Mesenchymal stem cell (in vitro differentiated cells and primary cell): ENCODE measurements around the gene LRRC36.
A peak's percentile ranks its signal among the peaks of the same experiment; 100 is the strongest.

Experiments
- DNase-seq: peaks from one replicate; pipeline ENCODE4 v3.0.0-alpha.2; 2013
- H2AFZ ChIP-seq: one replicate; pipeline ENCODE4 v1.6.1; 2013; ENCODE audit warnings: low read depth, mild to moderate bottlenecking, control low read depth, inconsistent platforms, low read length, moderate library complexity
- H2AK5ac ChIP-seq: 2 replicates; pipeline ENCODE4 v1.6.1; 2013; ENCODE audit warnings: low read length, moderate library complexity, mild to moderate bottlenecking, inconsistent platforms; ENCODE audit not compliant: severe bottlenecking
- H2BK120ac ChIP-seq: one replicate; pipeline ENCODE4 v1.6.1; 2013; ENCODE audit warnings: low read depth, mild to moderate bottlenecking, inconsistent platforms, low read length, moderate library complexity
- H2BK12ac ChIP-seq, 2 experiments: one replicate each; pipeline ENCODE4 v1.6.1; 2013; ENCODE audit warnings: inconsistent platforms in 2 of 2, low read length in 2 of 2, mild to moderate bottlenecking in 2 of 2, moderate library complexity in 2 of 2, control low read depth in 1 of 2
- H2BK15ac ChIP-seq: one replicate; pipeline ENCODE4 v1.6.1; 2013; ENCODE audit warnings: mild to moderate bottlenecking, low read depth, inconsistent platforms; ENCODE audit not compliant: poor library complexity, severe bottlenecking
- H2BK5ac ChIP-seq: 2 replicates; pipeline ENCODE4 v1.6.1; 2013; ENCODE audit warnings: low read depth, mild to moderate bottlenecking, low read length, control low read depth, inconsistent platforms; ENCODE audit not compliant: poor library complexity, severe bottlenecking
- H3K14ac ChIP-seq, 2 experiments: one replicate each; pipeline ENCODE4 v1.6.1; 2013; ENCODE audit warnings: inconsistent platforms in 2 of 2, low read length in 2 of 2, control low read depth in 1 of 2, mild to moderate bottlenecking in 1 of 2, moderate library complexity in 1 of 2
- H3K18ac ChIP-seq, 2 experiments: one replicate each; pipeline ENCODE4 v1.6.1; 2013; ENCODE audit warnings: inconsistent platforms in 2 of 2, low read length in 2 of 2, control low read depth in 1 of 2, low read depth in 1 of 2, mild to moderate bottlenecking in 1 of 2
- H3K23ac ChIP-seq, 2 experiments: one replicate each; pipeline ENCODE4 v1.6.1; 2013; ENCODE audit warnings: inconsistent platforms in 2 of 2, low read length in 2 of 2, mild to moderate bottlenecking in 2 of 2, moderate library complexity in 2 of 2, control low read depth in 1 of 2
- H3K27ac ChIP-seq: 2 replicates; pipeline ENCODE4 v1.5.1; 2013; ENCODE audit warnings: mild to moderate bottlenecking, moderate library complexity, low read length, control low read depth, inconsistent platforms; ENCODE audit not compliant: poor library complexity, severe bottlenecking
- H3K27me3 ChIP-seq, 2 experiments: 2 replicates each; pipeline versions ENCODE4 v1.6.1 to v1.7.0; 2013; ENCODE audit warnings: low read length in 2 of 2, mild to moderate bottlenecking in 2 of 2, moderate library complexity in 2 of 2, control low read depth in 1 of 2, inconsistent platforms in 1 of 2; ENCODE audit not compliant: control insufficient read depth in 1 of 2, insufficient read depth in 1 of 2
- H3K36me3 ChIP-seq, 2 experiments: 2 replicates each; pipeline versions ENCODE4 v1.6.1 to v1.7.0; 2013; ENCODE audit warnings: low read length in 2 of 2, control low read depth in 1 of 2, inconsistent platforms in 1 of 2, low read depth in 1 of 2, mild to moderate bottlenecking in 1 of 2; ENCODE audit not compliant: insufficient read depth in 2 of 2, control insufficient read depth in 1 of 2
- H3K4ac ChIP-seq, 2 experiments: one replicate each; pipeline ENCODE4 v1.6.1; 2013; ENCODE audit warnings: inconsistent platforms in 2 of 2, low read length in 2 of 2, mild to moderate bottlenecking in 2 of 2, moderate library complexity in 2 of 2, control low read depth in 1 of 2, low read depth in 1 of 2
- H3K4me1 ChIP-seq: 2 replicates; pipeline ENCODE4 v1.6.1; 2013; ENCODE audit warnings: low read depth, low read length, control low read depth; ENCODE audit not compliant: control insufficient read depth, insufficient read depth
- H3K4me2 ChIP-seq: 2 replicates; pipeline ENCODE4 v1.6.1; 2013; ENCODE audit warnings: low read length, mild to moderate bottlenecking, inconsistent platforms; ENCODE audit not compliant: poor library complexity, severe bottlenecking
- H3K4me3 ChIP-seq, 2 experiments: 2 replicates each; pipeline versions ENCODE4 v1.5.1 to v1.7.0; 2013; ENCODE audit warnings: low read length in 2 of 2, mild to moderate bottlenecking in 2 of 2, control low read depth in 1 of 2, low read depth in 1 of 2; ENCODE audit not compliant: insufficient read depth in 1 of 2
- H3K79me1 ChIP-seq: replicated peaks from 2 replicates; pipeline ENCODE4 v1.6.1; 2013; ENCODE audit warnings: mild to moderate bottlenecking, control low read depth, low read length, inconsistent platforms; ENCODE audit not compliant: poor library complexity, severe bottlenecking
- H3K9ac ChIP-seq: 2 replicates; pipeline ENCODE4 v1.7.0; 2013; ENCODE audit warnings: mild to moderate bottlenecking, low read length, moderate library complexity
- H3K9me3 ChIP-seq: 2 replicates; pipeline ENCODE4 v1.7.0; 2013; ENCODE audit warnings: mild to moderate bottlenecking, low read length; ENCODE audit not compliant: control insufficient read depth
- H4K8ac ChIP-seq: one replicate; pipeline ENCODE4 v1.6.1; 2013; ENCODE audit warnings: inconsistent platforms, mild to moderate bottlenecking, low read length, moderate library complexity
- H4K91ac ChIP-seq: one replicate; pipeline ENCODE4 v1.6.1; 2013; ENCODE audit warnings: mild to moderate bottlenecking, low read length, inconsistent platforms
- WGBS: methylation state at CpG from one replicate; pipeline ENCODE4 v1.1.7; 2013; ENCODE audit warnings: mixed read lengths; 5-methylcytosine and 5-hydroxymethylcytosine counted together

Gene LRRC36

DNA sequence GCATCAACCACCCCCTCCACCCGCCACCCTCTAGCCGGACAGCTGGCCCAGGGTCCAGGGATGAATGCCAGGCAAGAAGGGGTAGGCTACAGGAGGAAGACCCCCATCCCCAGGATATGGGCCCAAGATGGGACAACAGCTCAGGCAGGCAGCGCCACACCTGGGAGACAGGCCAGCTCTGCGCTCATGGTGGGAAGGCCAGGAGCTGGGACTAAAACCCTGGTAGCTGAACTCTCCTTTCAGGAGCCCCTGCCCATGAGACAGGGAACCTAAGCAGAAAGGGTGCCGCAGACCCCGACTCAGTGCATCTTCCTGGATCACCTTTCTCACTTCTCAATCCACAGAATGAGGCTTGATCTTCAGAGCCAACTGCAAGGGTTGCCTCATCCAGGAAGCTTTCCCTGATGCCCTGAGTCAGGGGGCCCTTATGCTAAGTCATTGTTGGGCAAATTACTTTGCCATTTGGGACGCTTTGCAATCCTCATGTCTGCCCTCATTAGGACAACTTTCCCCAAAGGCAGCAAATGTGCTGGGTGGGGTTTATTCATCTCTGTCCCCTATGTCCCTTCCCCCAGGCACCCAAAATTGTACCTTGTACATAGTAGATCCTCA is 80.7 kb downstream of the LRRC36 start:
- peaks cover 0 to 4% of the 10 kb centered on the region in 2 experiments for H3K36me3 ChIP-seq

DNA sequence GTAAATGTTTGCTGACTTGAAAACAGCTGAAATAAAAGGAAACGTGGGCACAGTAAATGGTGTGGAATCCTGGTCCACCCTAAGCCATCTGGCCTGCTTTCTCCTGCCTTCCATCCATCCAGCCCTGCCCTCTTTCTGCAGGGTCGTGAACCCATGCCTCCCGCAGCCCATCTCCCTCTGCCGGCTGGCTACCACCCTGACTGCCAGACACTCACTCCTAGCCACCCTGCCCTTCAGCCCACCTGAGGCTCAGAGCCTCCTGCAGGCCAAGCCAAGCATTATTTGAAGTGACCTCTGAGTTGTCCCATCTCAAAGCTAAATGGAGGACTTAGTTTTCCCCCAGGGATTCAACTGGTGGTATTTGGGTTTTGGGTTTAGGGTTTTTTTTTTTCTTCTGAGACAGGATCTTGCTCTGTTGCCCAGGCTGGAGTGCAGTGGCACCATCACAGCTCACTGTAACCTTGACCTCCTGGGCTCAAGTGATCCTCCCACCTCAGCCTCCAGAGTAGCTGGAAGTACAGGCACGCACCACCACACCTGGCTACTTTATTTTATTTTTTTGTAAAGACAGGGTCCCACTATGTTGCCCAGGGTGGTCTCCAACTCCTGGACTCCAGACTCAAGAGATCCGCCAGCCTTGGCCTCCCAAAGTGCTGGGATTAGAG is 81.3 kb downstream of the LRRC36 start:
- no peak overlapping the region for H2BK12ac ChIP-seq
- 85% methylated on average over 6 of the region's 6 CpGs for WGBS
- peaks cover 0 to 4% of the 10 kb centered on the region in 2 experiments for H3K36me3 ChIP-seq

More for the DNA sequence above, 80.7 kb downstream of the LRRC36 start:
- Histone ChIP-seq H3K9ac (peak overlapping the region; percentile 87), H2BK5ac (no peak overlapping the region), H2BK12ac (no peak overlapping the region), H3K9me3 (no peaks in the 10 kb centered on the region), H2BK15ac (peak overlapping the region; percentile 93), H3K18ac (peak overlapping the region; percentile 9 to 19), H3K14ac (no peak overlapping the region), H3K79me1 (peaks cover 11% of the 10 kb centered on the region), H3K4me3 (peak overlapping the region in 1 of 2 experiments; percentile 27), H4K91ac (no peak overlapping the region), H3K4ac (peak overlapping the region in 1 of 2 experiments; percentile 24), H3K23ac (no peak overlapping the region), H3K27ac (no peak overlapping the region), H2AK5ac (peak overlapping the region; percentile 1), H2AFZ (no peak overlapping the region), H4K8ac (no peak overlapping the region), H2BK120ac (no peak overlapping the region), H3K4me2 (no peak overlapping the region), H3K4me1 (peaks cover 17% of the 10 kb centered on the region), H3K27me3 (peaks cover 0 to 1% of the 10 kb centered on the region in 2 experiments)
- DNase-seq, result no peak
- WGBS, result 94% methylated on average over 7 of the region's 7 CpGs

DNA sequence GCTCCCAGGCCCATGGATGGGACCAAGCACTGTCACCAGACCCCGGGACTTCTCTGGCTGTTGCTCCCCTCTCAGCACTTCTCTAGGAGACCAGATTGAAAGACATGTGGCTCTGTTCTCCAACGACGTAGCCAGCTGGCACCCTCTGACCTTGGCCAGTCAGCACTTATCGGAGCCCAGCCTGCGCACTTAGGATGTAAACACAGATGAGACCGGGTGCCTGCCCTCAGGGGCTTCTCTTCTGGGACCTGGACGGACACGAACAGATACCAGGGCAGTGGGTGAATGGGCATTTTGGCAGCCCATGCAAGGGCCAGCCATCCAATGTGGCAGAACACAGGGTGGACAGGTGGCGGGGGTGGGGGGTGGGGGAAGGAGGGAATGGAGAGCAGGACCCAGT is 83.0 kb downstream of the LRRC36 start:
- Histone ChIP-seq H2BK12ac (no peak overlapping the region), H3K79me1 (peaks cover 11% of the 10 kb centered on the region), H3K23ac (no peak overlapping the region), H4K91ac (no peak overlapping the region), H3K18ac (no peak overlapping the region), H3K4ac (peak overlapping the region in 1 of 2 experiments; percentile 13), H3K4me2 (no peak overlapping the region), H3K27ac (no peak overlapping the region), H2BK15ac (no peak overlapping the region), H3K14ac (no peak overlapping the region), H4K8ac (no peak overlapping the region), H3K36me3 (peaks cover 4% of the 10 kb centered on the region in 2 experiments), H2AK5ac (no peak overlapping the region), H3K9ac (no peak overlapping the region), H3K27me3 (no peaks in the 10 kb centered on the region), H2BK5ac (no peak overlapping the region), H3K4me3 (no peak overlapping the region), H2AFZ (no peak overlapping the region), H3K4me1 (peaks cover 17% of the 10 kb centered on the region), H2BK120ac (no peak overlapping the region), H3K9me3 (no peaks in the 10 kb centered on the region)
- DNase-seq, result no peak
- 92% methylated on average over 9 of the region's 9 CpGs for WGBS

More for the DNA sequence above, 81.3 kb downstream of the LRRC36 start:
- H3K4ac ChIP-seq, result no peak overlapping the region
- no peak overlapping the region for H2AFZ ChIP-seq
- H3K4me1 ChIP-seq, result peaks cover 17% of the 10 kb centered on the region
- no peak overlapping the region for H2BK120ac ChIP-seq
- no peak overlapping the region for H3K4me3 ChIP-seq
- no peak overlapping the region for H3K4me2 ChIP-seq
- H4K91ac ChIP-seq, result no peak overlapping the region
- H3K18ac ChIP-seq, result no peak overlapping the region
- no peaks in the 10 kb centered on the region for H3K27me3 ChIP-seq
- no peaks in the 10 kb centered on the region for H3K9me3 ChIP-seq
- H2BK15ac ChIP-seq, result peak overlapping the region; percentile 54
- H3K14ac ChIP-seq, result no peak overlapping the region
- no peak overlapping the region for H3K23ac ChIP-seq
- H2AK5ac ChIP-seq, result no peak overlapping the region
- H3K9ac ChIP-seq, result peak overlapping the region; percentile 87
- no peak overlapping the region for H3K27ac ChIP-seq
- no peak overlapping the region for H4K8ac ChIP-seq
- no peak overlapping the region for H2BK5ac ChIP-seq
- DNase-seq, result no peak
- peaks cover 11% of the 10 kb centered on the region for H3K79me1 ChIP-seq

DNA sequence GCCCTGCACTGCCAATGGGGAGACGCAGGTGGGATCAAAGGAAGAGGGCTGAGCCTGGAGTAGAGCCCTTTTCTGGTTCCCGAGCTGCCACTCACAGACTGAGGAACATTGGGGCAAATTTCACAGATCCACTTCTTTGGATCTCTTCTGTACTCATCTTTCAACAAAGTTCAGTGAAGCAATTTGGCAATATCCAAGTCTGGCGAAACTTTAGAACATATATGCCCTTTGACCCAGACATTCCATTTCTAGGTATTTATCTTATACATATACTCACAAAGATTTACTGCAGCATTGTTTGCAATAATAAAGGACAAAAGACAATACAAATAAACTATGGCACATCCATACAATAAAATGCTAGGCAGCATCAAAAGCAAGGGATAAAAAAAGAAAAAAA is 84.7 kb downstream of the LRRC36 start:
- Histone ChIP-seq H3K4me3 (no peak overlapping the region), H3K36me3 (peaks cover 0 to 5% of the 10 kb centered on the region in 2 experiments), H3K23ac (no peak overlapping the region), H3K79me1 (peaks cover 12% of the 10 kb centered on the region), H2BK5ac (no peak overlapping the region), H3K18ac (no peak overlapping the region), H3K4ac (no peak overlapping the region), H4K91ac (no peak overlapping the region), H3K9me3 (no peaks in the 10 kb centered on the region), H3K14ac (no peak overlapping the region), H3K4me2 (no peak overlapping the region), H4K8ac (no peak overlapping the region), H2BK15ac (no peak overlapping the region), H2BK120ac (no peak overlapping the region), H3K27ac (no peak overlapping the region), H3K9ac (no peak overlapping the region), H3K27me3 (no peaks in the 10 kb centered on the region), H2BK12ac (no peak overlapping the region), H2AK5ac (no peak overlapping the region), H2AFZ (no peak overlapping the region), H3K4me1 (peaks cover 12% of the 10 kb centered on the region)
- no peak for DNase-seq
- 84% methylated on average over 3 of the region's 3 CpGs for whole genome bisulfite sequencing
